ENCODE data around the gene ITGA11. TPM values are rescaled to one million over a fixed set of nuclear protein-coding genes. Genes with fewer than 3 reads are reported as not detected.
"Not testable (repeated sequence)": the region's sequence is repeated elsewhere in the genome, so short reads cannot be mapped to it uniquely, and the experiment has no call there.

ITGA11 gene
- total RNA-seq, 1 donor from 2014 or later: 2.3 TPM

DNA sequence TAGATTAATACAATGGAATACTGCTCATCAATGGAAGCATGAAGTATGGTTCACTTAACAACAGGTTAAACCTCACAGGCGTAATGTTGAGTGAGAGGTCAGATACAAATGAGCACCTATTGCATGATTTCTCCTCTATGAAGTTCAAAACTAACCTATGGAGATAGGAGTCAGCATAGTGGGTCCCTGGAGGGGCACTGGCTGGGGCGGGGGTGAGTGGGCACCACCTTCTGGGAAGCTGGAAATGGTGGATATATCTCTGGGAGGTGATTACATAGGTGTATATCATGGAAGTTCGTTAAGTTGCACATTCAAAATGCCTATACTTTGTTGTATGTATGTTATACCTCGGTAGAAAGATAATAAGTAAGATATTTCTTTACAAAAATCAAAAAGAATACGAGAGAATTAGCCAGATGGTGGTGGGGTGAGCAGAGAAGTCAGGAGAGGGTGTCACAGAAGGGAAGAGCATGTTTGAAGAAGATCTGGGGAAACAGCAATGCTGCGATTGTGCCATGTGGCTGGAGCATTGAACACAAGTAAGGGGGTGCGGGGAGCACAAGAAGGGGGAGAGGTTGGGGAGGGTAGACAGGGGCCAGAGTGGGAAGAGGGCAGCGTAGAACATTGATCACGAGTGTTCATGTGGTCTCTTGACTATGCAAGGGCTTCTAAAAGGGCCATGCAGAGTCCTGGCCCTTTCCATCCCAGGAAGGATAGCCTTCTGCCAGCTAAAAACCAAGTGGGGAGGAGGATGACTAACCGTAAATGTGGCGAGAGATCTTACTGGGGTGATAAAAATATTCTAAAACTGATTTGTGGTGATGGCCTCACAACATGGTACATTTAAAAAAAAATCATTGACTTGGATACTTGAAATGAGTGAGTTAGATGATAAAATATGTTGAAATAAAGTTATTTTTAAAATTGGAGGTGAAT lies 30.2 kb downstream of the ITGA11 start:
- no peaks in the 10 kb centered on the region for H3K9me3 Mint-ChIP-seq
- intact Hi-C loops (cut with micrococcal nuclease): no loop called here
- H3K27ac Mint-ChIP-seq: no peak overlapping the region
- no peaks in the 10 kb centered on the region for H3K36me3 Mint-ChIP-seq (ENCODE audit: low read depth)
- H3K4me3 Mint-ChIP-seq (ENCODE audit: low read depth): no peak overlapping the region
- no peaks in the 10 kb centered on the region for H3K27me3 Mint-ChIP-seq (ENCODE audit: low read depth)
- no peak for DNase-seq (ENCODE audit: low spot score)
- H3K4me1 Mint-ChIP-seq (ENCODE audit: low read depth): peaks cover 4% of the 10 kb centered on the region

GRCh38 chr15:68400066-68400456 lies 31.9 kb downstream of the ITGA11 start:
- DNase-seq (ENCODE audit: low spot score): no peak
- peaks cover 5% of the 10 kb centered on the region for H3K27me3 Mint-ChIP-seq (ENCODE audit: low read depth)
- H3K9me3 Mint-ChIP-seq: no peaks in the 10 kb centered on the region
- H3K36me3 Mint-ChIP-seq (ENCODE audit: low read depth): no peaks in the 10 kb centered on the region
- intact Hi-C loops (cut with micrococcal nuclease): no loop called here
- H3K27ac Mint-ChIP-seq: no peak overlapping the region
- no peak overlapping the region for H3K4me3 Mint-ChIP-seq (ENCODE audit: low read depth)
- peaks cover 4% of the 10 kb centered on the region for H3K4me1 Mint-ChIP-seq (ENCODE audit: low read depth)

- Mint-ChIP-seq H3K36me3 (ENCODE audit: low read depth) (no peaks in the 10 kb centered on the region), H3K27me3 (ENCODE audit: low read depth) (peaks cover 11% of the 10 kb centered on the region), H3K27ac (no peak overlapping the region), H3K4me3 (ENCODE audit: low read depth) (no peak overlapping the region), H3K4me1 (ENCODE audit: low read depth) (peaks cover 4% of the 10 kb centered on the region), H3K9me3 (peaks cover 6% of the 10 kb centered on the region)
- intact Hi-C loops (cut with micrococcal nuclease): no loop called here
- no peak for DNase-seq (ENCODE audit: low spot score)
Measured at GRCh38 chr15:68399096-68400065, 32.6 kb downstream of the ITGA11 start.

DNA sequence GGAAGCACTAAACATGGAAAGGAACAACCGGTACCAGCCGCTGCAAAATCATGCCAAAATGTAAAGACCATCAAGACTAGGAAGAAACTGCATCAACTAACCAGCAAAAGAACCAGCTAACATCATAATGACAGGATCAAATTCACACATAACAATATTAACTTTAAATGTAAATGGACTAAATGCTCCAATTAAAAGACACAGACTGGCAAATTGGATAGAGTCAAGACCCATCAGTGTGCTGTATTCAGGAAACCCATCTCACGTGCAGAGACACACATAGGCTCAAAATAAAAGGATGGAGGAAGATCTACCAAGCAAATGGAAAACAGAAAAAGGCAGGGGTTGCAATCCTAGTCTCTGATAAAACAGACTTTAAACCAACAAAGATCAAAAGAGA lies 34.0 kb downstream of the ITGA11 start:
- DNase-seq (ENCODE audit: low spot score); intact Hi-C loops (cut with micrococcal nuclease); H3K4me3 Mint-ChIP-seq (ENCODE audit: low read depth); H3K27ac Mint-ChIP-seq; H3K36me3 Mint-ChIP-seq (ENCODE audit: low read depth); H3K9me3 Mint-ChIP-seq: not testable (repeated sequence)
- Mint-ChIP-seq H3K4me1 (ENCODE audit: low read depth) (peaks cover 14% of the 10 kb centered on the region), H3K27me3 (ENCODE audit: low read depth) (peaks cover 17% of the 10 kb centered on the region)

GRCh38 chr15:68396068-68396467 lies 35.9 kb downstream of the ITGA11 start:
- Mint-ChIP-seq H3K4me3 (ENCODE audit: low read depth) (no peak overlapping the region), H3K9me3 (peaks cover 7% of the 10 kb centered on the region), H3K27me3 (ENCODE audit: low read depth) (peaks cover 17% of the 10 kb centered on the region), H3K36me3 (ENCODE audit: low read depth) (peaks cover 7% of the 10 kb centered on the region), H3K4me1 (ENCODE audit: low read depth) (peaks cover 25% of the 10 kb centered on the region), H3K27ac (no peak overlapping the region)
- intact Hi-C loops (cut with micrococcal nuclease): no loop called here
- DNase-seq (ENCODE audit: low spot score): no peak

DNA sequence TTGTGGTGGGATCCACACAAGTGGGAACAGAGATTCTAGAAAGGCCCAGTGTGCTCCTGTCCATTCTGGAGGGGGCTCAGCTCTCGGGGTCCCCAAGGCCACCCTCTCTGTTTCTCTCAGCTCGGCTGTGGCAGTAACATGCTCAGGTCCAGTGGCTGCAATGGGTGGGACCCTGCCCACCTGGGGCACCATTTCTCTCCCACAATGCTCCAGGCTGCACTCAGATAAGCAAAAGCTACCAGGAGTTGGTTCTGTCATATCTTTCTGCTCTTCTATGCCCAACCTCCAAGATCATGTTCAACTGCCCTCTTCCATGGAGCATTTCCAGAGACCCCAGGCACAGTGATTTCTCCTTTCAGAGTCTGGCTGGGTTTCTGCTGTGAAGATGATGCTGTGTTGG lies 40.8 kb downstream of the ITGA11 start:
- no peak for DNase-seq (ENCODE audit: low spot score)
- intact Hi-C loops (cut with micrococcal nuclease): no loop called here
- peaks cover 17% of the 10 kb centered on the region for H3K27me3 Mint-ChIP-seq (ENCODE audit: low read depth)

DNA sequence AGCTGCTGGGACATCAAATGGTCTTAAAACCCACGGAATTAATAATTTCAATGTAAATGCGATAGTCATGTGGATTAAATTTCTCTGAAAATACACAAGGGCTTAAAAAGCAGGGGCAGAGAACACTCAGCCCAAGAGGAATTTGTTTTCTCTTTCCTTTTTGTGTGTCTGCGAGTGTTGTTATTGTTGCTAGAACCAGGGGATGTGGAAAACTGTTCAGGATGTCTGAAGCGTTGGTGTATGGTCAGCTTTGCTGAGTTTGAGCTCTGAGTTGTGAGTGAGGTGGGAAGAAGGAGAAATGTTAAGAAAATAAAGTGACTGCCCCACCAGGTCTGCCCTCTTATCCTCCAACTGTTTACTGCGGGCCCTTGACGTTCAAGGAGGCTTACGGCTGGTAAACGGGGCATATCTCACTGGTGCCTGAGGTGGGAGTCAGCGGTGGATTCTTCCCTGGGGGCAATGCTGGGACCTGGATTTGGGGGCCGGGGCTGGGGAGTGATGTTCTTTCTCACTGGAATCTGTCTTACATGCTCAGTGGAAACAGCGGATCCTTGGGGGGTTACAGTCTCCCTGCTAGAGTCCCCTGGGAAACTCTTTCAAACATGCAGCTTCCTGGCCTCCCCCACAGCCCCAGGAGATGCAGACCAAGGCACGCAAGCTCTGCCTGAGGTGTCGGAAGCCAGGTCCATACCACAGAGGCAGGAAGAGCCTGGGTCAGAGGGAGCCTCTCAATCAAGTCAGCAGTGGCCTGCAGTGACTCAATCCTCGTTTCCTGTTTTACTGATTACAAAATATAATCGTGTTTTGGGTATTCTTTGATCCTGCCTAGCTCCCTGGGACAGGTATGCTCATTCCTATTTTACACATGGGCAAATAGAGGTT lies 41.8 kb downstream of the ITGA11 start:
- peak; percentile 24 for DNase-seq (ENCODE audit: low spot score)
- peaks cover 12% of the 10 kb centered on the region for H3K27me3 Mint-ChIP-seq (ENCODE audit: low read depth)
- H3K4me1 Mint-ChIP-seq (ENCODE audit: low read depth): peaks cover 34% of the 10 kb centered on the region
- no peak overlapping the region for H3K4me3 Mint-ChIP-seq (ENCODE audit: low read depth)
- H3K9me3 Mint-ChIP-seq: peaks cover 7% of the 10 kb centered on the region
- H3K36me3 Mint-ChIP-seq (ENCODE audit: low read depth): peaks cover 7% of the 10 kb centered on the region
- H3K27ac Mint-ChIP-seq: peak overlapping the region; percentile 47
- intact Hi-C loops (cut with micrococcal nuclease): no loop called here

More for the DNA sequence above, 40.8 kb downstream of the ITGA11 start:
- Mint-ChIP-seq H3K9me3 (peaks cover 7% of the 10 kb centered on the region), H3K4me3 (ENCODE audit: low read depth) (no peak overlapping the region), H3K4me1 (ENCODE audit: low read depth) (peaks cover 34% of the 10 kb centered on the region), H3K27ac (no peak overlapping the region), H3K36me3 (ENCODE audit: low read depth) (peaks cover 7% of the 10 kb centered on the region)

GRCh38 chr15:68389041-68389930 lies 42.7 kb downstream of the ITGA11 start:
- H3K27ac Mint-ChIP-seq: no peak overlapping the region
- peaks cover 34% of the 10 kb centered on the region for H3K4me1 Mint-ChIP-seq (ENCODE audit: low read depth)
- H3K9me3 Mint-ChIP-seq: no peaks in the 10 kb centered on the region
- H3K27me3 Mint-ChIP-seq (ENCODE audit: low read depth): peaks cover 6% of the 10 kb centered on the region
- peaks cover 7% of the 10 kb centered on the region for H3K36me3 Mint-ChIP-seq (ENCODE audit: low read depth)
- no peak for DNase-seq (ENCODE audit: low spot score)
- H3K4me3 Mint-ChIP-seq (ENCODE audit: low read depth): no peak overlapping the region
- intact Hi-C loops (cut with micrococcal nuclease): no loop called here

- Mint-ChIP-seq H3K9me3 (no peaks in the 10 kb centered on the region), H3K4me3 (ENCODE audit: low read depth) (no peak overlapping the region), H3K36me3 (ENCODE audit: low read depth) (no peaks in the 10 kb centered on the region), H3K27ac (no peak overlapping the region), H3K4me1 (ENCODE audit: low read depth) (peaks cover 26% of the 10 kb centered on the region), H3K27me3 (ENCODE audit: low read depth) (no peaks in the 10 kb centered on the region)
- no peak for DNase-seq (ENCODE audit: low spot score)
- intact Hi-C loops (cut with micrococcal nuclease): no loop called here
Measured at GRCh38 chr15:68387381-68388143, 44.4 kb downstream of the ITGA11 start.

GRCh38 chr15:68386587-68387288 lies 45.2 kb downstream of the ITGA11 start:
- H3K27me3 Mint-ChIP-seq (ENCODE audit: low read depth): no peaks in the 10 kb centered on the region
- no peak overlapping the region for H3K27ac Mint-ChIP-seq
- DNase-seq (ENCODE audit: low spot score): no peak
- H3K9me3 Mint-ChIP-seq: no peaks in the 10 kb centered on the region
- no peaks in the 10 kb centered on the region for H3K36me3 Mint-ChIP-seq (ENCODE audit: low read depth)
- peaks cover 19% of the 10 kb centered on the region for H3K4me1 Mint-ChIP-seq (ENCODE audit: low read depth)
- H3K4me3 Mint-ChIP-seq (ENCODE audit: low read depth): no peak overlapping the region
- intact Hi-C loops (cut with micrococcal nuclease): no loop called here
